GM12801 (cell line): ENCODE data around the gene BRDT.

Experiments
- CTCF ChIP-seq: IDR thresholded peaks from one replicate; pipeline ENCODE4 v1.5.1; 2011; ENCODE audit warnings: control low read depth; ENCODE audit not compliant: insufficient read length; ENCODE audit errors: extremely low read depth

BRDT gene

GRCh38 chr1:91944087-91944486 is 5.1 kb upstream of the BRDT start:
- no peak for TF ChIP-seq CTCF

- no peak for TF ChIP-seq CTCF
These were observed 1.1 kb upstream of the BRDT start for GRCh38 chr1:91948097-91948496.

GRCh38 chr1:91948501-91949355 is 473 bp upstream of the BRDT start:
- TF ChIP-seq CTCF, result no peak

- TF ChIP-seq CTCF, result no peak
These were observed 3.0 kb downstream of the BRDT start for GRCh38 chr1:91952187-91952586.

- no peak for TF ChIP-seq CTCF
These were observed 9.7 kb downstream of the BRDT start for GRCh38 chr1:91958926-91959325.

- no peak for TF ChIP-seq CTCF
These were observed 19.1 kb downstream of the BRDT start for GRCh38 chr1:91968334-91968733.

- TF ChIP-seq CTCF, result no peak
These were observed 30.2 kb downstream of the BRDT start for GRCh38 chr1:91979383-91979782.
